GM21717 (cell line): ENCODE results near the gene STRN4.

Source experiments
- ATAC-seq: cut with Tn5 transposase; IDR thresholded peaks from one replicate; pipeline ENCODE4 v1.9.1; 2021; ENCODE audit warnings: mild to moderate bottlenecking, moderate library complexity; ENCODE audit not compliant: unreplicated experiment

Gene STRN4

GRCh38 chr19:46674416-46675178 lies 71.7 kb downstream of the STRN4 start:
- no peak for ATAC-seq

GRCh38 chr19:46670813-46671212 lies 75.4 kb downstream of the STRN4 start:
- ATAC-seq = no peak
